LNCaP clone FGC (cell line): ENCODE data around the gene NTHL1.

Source experiments
- DNase-seq: peaks from one replicate; pipeline ENCODE4 v3.0.0-alpha.2; 2011; ENCODE audit warnings: low read depth
- H3K4me3 ChIP-seq: 2 replicates; pipeline ENCODE4 v1.5.1; 2011; ENCODE audit warnings: mild to moderate bottlenecking, low read depth, low read length, control low read depth
- CTCF ChIP-seq: IDR thresholded peaks from 2 replicates; pipeline ENCODE4 v1.5.1; 2012; ENCODE audit warnings: mild to moderate bottlenecking; ENCODE audit not compliant: control insufficient read depth, insufficient read depth; ENCODE audit errors: extremely low read depth

The NTHL1 gene

GRCh38 chr16:2002406-2003230, 45.0 kb downstream of the NTHL1 start:
- DNase-seq: no peak
- TF ChIP-seq CTCF: no peak
- H3K4me3 ChIP-seq: no peak overlapping the region

- H3K4me3 ChIP-seq: no peak overlapping the region
- no peak for DNase-seq
- TF ChIP-seq CTCF: no peak
Measured at GRCh38 chr16:2001456-2002355, 45.9 kb downstream of the NTHL1 start.

DNA sequence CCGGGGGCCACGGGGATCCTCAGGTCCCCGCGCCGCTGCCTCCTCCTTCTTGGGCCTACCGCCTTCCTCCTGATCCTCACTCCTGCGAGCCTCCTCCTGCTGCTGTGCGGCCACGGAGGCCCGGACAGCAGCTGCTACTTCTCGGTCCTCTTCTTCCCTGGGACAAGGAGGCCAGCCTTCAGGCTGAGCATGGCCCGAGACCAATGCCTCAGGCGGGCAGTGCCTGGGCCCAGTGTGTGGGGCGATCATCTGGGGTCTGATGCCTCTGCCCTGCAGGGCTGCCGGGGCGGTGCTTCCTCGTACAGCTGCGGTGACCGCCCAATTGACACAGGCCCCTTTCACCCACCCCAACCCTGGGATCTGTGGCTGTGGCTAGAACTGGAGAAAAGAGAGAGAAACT, 46.6 kb downstream of the NTHL1 start:
- no peak for DNase-seq
- no peak for TF ChIP-seq CTCF
- H3K4me3 ChIP-seq: no peak overlapping the region

GRCh38 chr16:1999866-2000514, 47.6 kb downstream of the NTHL1 start:
- no peak overlapping the region for H3K4me3 ChIP-seq
- no peak for DNase-seq
- TF ChIP-seq CTCF: no peak

DNA sequence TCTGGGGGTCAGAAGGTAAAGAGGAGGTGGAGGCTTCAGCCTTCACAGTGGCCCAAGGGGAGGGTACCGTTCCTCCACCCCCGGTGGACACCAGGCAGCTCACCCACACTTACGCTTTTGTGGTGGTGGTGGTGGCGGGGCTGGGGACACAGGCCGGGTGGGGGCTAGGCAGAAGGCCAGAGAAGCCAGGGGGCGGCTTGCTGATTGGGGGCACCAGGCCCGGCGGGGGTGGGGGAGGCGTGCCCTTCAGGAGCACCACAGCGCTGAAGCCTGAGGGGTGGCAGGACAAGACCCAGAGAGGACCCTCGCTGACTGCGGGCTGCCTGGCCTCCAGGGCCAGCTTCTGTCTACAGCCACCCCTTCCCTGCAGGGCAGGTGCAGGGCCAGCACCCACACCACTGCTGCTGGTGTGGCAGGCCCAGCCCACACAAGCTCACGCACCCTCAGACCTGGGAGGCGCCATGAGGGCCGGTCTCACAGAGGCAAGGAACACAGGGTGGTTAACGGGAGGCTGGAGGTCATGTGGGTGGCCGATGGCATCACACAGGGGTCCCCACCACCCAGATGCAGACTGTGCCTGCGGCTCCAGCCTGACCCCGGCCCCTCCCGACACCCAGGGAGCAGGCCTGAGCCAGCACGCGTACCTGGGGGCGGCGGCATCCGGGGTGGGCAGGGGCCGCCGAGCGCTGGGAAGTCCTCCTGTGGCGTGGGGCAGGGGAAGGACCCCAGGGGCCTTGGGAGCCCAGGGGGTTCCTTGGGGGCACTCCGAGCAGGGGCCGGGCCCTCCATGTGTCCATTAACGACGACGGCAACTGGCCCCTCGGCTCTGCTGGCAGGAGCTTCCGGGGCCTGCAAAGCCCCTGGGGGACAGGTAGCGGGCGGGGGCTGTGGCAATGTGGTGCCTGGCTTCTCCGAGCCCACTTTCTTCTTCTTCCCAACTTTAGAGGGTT, 48.5 kb downstream of the NTHL1 start:
- TF ChIP-seq CTCF: no peak
- no peak overlapping the region for H3K4me3 ChIP-seq
- DNase-seq: no peak

- H3K4me3 ChIP-seq: no peak overlapping the region
- TF ChIP-seq CTCF: no peak
- no peak for DNase-seq
Measured at GRCh38 chr16:1998360-1998835, 49.2 kb downstream of the NTHL1 start.
